Stimulated activated CD8-positive, alpha-beta memory T cell treated with anti-CD3 and anti-CD28 coated beads, Interleukin-7, amount 100 ng/mL, for 48 hours (primary cell): ENCODE measurements around the gene H1-8.

Experiments
- DNase-seq, 2 donors: peaks; one replicate each; pipeline ENCODE4 v3.0.0-alpha.2; 2020; ENCODE audit warnings: low read depth in 1 of 2; ENCODE audit errors: extremely low read depth in 1 of 2

Gene H1-8

DNA sequence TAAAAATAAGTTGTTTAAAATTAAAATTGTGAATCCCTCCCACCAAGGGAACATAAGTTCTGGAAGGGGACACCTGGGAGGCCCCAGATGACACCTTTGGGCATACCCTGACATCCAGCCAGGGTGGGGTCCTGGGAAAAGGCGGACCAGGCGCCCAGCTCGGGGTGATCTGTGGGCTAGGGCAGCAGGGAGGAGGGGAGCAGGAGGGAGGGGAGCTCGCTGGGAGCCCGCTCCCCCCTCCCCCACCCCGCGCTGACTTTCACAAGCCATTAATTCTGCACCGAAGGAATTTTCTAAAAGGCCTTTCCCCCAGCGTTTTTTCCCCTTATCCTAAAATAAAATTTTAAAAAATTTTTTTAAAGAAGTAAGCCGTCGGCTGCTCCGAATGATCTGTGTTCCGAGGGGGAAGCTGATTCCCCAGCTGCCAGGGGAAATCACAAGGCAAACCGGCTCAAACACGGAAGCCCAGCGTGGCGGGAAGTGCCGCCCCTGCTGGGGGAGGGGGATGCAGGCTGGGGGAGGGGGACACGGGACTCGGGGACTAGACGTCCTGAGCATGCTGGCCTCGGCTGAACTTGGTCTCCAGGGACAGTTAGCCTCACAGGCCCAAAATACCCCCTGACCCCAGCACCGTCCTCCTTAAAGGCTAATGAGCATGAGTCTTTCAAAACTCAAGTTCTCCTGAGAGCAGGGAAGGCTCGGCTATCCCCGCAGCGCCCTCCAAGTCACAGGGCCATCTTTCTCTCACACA lies 49.6 kb downstream of the H1-8 start:
- no peak for DNase-seq

DNA sequence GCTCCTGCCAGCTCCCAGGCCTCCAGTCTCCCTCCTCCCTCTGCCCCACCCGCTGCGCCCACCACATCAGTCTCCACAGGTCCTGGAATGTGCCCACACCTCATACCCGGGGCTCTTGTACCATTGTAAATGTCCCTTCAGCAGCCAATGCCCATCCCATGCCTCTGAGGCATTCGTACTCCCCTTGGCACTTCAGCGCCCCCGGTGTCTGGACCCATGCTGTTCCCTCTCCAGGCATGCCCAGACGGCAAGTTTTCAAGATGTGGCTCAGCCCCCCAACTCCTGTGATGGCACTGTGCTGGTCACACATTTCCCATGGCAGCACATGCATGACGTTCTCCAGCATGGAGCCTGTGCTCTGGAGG lies 50.2 kb downstream of the H1-8 start:
- DNase-seq = no peak

DNA sequence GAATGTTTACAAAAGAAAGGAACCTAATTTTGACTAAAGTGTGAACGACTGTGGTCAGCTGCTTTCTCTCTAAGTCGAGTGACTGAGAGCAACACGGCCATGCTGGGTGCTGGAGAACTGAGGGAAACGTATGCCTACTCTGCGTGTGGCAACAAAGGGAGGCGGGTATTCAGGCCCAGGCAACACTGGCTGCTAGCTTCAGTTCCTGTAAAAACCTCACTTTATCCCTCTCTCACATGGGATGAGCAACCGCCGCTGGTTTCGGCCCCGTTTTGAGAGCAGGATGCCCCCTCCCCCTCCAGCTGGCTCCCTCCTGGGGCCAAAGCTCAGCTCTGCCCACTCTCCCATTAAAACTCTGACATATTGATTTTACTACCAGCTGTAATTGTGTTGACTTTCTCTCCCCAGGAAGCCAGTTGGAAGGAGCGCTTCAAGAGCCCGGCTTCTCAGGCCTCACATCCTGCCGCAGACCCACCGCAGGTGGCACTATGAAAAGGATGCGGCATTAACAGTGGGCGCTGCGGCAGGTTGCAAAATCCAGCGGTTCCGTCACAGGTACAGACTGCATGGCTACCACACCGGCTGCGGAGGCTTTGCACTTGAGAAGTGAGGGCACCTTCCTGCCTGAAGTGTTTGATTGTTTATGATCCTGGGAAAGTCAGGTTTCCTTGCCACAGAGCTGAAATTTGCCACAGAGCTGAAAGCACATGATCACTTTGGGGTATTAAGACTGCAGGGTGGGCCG lies 50.8 kb downstream of the H1-8 start:
- DNase-seq = peak; percentile 60 to 71

DNA sequence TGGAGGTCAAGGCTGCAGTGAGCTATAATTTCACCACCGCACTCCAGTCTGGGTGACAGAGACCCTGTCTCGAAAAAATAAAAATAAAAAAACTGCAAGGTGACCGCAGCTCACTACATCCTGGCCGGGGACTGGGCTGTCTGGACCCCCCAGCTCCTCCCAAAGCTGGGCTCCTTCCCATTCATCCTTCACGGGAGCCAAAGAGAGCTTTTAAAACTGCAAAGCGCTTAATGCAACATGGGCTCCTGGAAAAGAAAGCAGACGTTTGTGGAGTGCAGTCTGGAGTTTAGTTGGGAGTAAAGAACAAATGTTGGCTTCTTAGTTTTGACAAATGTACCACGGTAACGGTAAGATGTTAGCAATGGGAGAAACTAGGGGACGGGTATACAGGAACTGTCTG lies 51.4 kb downstream of the H1-8 start:
- DNase-seq = no peak

DNA sequence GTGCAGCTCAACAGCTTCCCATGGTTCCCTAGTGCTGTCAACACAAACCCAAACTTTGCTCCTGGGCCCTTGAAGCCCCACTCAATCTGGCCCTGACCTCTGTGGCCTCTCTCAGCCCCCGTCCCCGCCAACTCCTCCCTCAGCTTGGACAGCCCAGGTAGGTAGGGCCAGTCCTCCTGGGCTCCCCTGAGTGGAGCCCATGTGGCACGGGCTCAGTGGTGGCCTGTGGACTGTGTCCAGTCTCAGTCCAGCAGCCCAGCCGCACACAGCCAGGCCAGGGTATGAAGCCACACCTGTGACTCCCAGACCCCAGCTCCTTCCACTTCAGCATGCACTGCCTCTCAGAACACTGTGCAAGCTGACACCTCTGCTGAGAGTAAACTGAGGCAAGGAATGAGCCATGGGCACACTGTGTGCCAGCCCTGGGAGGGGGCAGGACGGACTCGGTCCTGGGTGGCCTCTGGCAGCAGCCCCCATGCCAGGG lies 52.0 kb downstream of the H1-8 start:
- no peak for DNase-seq

DNA sequence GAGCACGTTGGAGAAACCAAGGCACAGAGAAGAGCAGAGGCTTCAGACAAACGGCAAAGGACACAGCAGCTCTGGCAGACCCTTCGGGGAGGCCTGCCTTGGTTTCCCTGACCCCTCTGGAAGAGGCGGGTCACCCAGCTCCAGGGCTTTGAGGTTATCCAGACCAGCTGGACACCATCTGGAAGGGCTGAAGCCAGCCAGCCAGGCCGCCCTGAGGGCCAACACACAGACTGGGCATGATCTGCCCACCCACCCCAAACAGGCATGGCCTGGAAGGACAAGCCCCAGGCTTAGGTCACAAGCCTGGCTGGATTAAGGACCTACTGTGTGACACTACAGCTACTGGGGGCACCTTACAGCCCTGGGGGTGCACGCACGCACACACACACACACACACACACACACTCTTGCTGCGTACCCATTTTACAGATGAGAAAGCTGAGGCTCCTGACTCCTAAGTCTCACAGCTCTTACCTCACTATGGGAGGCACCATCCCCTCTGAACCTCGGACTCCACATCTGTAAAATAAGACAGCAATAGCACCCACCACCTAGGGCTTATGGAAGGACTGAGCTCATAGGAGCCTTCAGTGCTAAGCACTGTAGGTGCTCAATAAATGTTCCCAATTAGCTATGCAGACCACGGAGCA lies 52.7 kb downstream of the H1-8 start:
- no peak for DNase-seq

DNA sequence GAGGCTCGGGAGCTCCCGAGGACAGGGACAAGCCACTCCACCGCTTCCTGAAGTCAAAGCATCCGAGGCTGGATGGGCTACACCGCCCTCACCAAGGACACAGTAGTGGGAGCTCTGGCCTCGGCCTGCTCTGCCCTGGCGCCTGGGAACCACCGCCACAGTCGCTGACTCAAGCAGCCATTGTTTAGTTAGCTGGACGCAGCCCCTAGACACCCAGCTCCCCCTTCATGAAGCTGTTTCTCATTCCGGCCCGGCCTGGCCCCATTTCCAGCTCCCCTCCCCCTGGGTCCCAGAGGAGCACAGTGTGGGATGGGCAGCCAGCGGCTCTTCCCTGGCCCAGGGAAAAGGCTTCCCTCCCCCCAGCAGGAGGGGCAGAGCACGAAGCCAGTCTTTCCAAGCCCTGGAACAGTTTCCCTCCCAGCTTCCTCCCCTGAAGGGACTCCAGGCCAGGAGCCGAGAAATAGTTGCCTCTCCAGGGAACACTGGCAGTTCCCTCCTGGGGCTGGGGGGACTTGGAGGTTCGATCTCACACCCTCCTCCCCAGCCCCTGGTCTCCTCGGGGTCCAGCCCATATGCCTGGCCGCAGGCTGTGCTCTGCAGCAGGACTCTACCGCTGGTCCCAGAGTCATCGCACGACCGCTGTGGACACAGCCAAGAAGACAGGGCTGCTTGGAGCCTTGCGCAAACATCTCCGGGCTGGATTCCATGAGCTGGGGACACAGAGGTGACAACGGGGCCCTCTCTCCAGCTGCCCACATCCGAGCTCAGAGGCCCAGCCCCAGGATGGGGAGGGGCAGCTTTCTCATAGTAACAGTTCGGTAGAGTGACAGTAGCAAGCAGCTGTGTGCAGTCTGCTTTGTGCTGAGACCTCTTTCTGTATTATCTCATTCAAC lies 53.5 kb downstream of the H1-8 start:
- DNase-seq = no peak

DNA sequence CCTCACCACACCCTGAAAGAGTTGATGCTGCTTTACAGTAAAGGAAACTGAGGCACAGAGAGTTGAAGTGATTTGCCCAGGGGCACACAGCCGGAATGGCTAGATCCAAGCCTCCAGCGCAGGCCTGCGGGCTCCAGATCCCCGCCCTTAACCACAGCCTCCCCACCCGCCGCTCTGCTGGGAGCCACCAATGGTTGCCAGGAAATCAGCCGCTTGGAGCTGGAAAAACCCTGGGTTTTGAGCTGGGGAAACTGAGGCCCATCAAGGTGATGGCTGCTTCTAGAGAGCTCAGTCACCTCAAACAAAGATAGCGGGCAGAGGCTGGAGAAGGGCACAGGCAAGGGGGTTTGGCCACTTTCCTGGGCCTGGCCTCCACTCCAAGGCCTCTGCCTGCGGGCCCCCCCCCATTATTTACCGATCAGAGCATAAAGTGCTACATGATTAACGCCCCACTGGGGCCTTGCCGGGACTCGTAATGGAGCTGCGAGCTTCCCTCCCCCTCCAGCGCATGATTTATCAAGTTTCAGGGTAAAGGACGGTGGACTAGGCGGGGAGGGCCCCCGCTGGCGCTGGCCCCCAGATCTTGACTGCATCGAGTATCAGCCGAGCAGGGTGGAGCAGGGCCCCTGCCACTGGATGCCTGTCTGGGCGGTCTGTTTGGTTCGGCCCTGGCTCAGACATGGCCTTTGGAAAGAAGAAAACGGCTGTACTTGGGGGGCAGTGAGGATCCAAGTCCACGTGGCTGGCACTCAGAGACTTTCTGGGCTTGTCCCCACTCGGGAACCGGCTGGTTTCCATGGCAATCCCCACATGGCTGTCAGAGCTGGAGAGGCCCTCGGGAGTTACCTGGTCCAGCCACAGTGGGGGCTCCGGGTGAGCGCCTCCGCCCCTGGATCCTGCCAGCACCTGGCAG lies 54.4 kb downstream of the H1-8 start:
- DNase-seq = no peak

DNA sequence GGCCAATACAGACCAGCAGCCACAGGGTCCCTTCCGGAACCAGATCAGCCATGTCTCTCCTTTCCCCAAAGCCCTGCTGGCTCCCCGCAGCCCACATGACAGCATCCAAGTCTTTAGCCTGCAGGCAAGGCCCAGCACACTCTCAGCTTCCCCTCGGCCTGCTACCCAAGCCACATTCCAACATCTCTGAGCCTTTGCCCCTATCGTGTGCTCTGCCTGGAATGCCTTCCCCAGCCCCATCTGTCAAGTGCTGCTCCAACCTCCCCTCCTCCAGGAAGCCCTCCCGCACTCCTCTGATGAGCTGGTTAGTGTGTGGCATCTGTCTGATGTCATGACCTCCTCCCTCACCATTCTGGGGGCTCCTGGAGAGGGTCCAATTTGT lies 55.0 kb downstream of the H1-8 start:
- DNase-seq = no peak

DNA sequence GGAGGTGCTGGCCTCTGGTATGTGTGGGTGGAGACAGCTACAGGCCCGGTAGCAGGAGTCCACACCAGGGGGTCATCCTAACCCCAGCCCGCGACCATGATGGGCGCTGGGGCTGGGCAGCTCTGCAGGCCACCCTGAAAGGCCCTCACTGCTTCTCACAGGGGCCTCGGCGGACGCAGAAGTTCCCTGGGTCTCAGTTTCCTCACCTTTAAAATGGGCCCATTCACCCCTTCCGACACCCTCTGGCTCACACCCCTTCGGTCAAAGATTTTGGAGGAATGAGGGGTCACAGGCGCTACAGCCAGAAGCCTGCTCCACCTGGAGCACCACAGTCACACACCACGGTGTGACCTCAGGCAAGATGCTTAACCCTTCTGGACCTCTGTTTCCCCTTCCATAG lies 55.5 kb downstream of the H1-8 start:
- DNase-seq = no peak

DNA sequence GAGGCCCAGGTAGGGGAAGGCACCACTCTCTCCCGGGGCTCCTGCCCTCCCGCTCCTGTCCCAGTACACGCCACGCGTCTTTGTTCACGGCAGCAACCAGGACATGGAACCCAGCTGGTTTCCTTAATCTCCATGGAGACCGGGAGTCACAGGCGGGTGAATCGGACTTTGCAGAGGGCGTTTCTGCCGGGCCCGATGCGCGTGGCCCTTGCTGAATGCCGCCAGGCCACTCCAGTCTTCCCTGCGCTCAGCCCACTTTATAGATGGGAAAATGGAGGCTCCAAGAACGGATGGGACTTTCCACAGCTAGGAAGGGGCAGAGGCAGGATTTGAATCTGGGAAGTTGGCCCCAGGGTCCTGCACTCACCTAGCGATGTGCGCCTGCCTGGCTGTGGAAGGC lies 56.1 kb downstream of the H1-8 start:
- DNase-seq = no peak

DNA sequence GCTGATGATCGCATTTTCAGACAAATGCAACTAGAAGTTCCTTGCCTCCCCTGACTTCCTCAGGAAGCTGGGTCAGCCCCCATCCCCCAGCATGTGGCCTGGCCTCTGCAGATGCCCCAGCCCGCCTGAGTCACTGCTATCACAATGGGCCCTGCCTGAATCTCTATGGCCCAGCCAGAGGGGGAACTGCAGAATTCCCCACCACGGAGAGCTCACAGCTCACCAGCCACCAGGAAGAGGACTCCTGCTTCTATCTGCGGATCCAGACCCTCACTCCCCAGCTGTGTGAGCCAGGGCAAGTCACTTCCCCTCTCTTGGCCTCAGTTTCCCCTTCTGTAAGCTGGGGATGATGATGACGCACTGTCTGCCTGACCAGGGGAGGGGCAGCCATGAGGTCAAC lies 56.6 kb downstream of the H1-8 start:
- no peak for DNase-seq

DNA sequence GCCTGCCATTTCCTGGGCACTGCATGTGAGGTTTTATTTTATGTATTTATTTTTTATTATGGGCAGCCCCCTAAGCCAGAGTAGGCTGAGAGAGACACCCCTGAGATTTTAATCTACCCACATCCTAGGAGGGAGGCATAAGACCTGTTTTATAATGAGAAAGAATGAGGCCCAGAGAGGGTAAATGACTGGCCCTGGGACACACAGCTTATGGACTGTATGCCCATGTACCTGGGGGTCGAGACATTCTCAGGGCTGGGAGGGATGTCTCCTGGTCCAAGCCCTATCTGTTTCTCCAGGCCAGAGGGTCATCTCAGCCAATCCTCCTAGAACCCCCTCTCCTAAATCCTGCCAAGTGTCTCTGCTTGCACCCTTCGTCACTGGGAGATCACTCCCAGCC lies 57.4 kb downstream of the H1-8 start:
- no peak for DNase-seq
